ENCODE data around the gene SHKBP1.
A peak's percentile ranks its signal among the peaks of the same experiment; 100 is the strongest.

Gene SHKBP1

GRCh38 chr19:40567040-40567749 is 9.5 kb upstream of the SHKBP1 start (continued):
- TF ChIP-seq ZSCAN4 (tag by site-specific recombination; IDR thresholded peaks at IDR 0.05) (peak; percentile 25; the same call in 1 of the 2 replicates), GFI1B (tag by site-specific recombination; IDR thresholded peaks at IDR 0.05) (peak; percentile 92), ZNF792 (tag by site-specific recombination; IDR thresholded peaks at IDR 0.05) (0 out of 2 replicates have a peak, but pooled peaks have one; percentile 28), ZNF324 (tag by site-specific recombination; IDR thresholded peaks at IDR 0.05) (no peak), ZNF664 (tag by site-specific recombination; IDR thresholded peaks at IDR 0.05) (peak; percentile 99), YY2 (tag by site-specific recombination; IDR thresholded peaks at IDR 0.05) (no peak), ZNF776 (tag by site-specific recombination; IDR thresholded peaks at IDR 0.05; ENCODE audit: borderline replicate concordance) (no peak), ZNF366 (tag by site-specific recombination; conservative IDR thresholded peaks at IDR 0.05) (peak; percentile 77), MEIS1 (CRISPR knock-in tag; IDR thresholded peaks at IDR 0.05; ENCODE audit: borderline replicate concordance) (no peak), ZNF132 (tag by site-specific recombination; IDR thresholded peaks at IDR 0.05; ENCODE audit: borderline replicate concordance) (no peak), HOXC10 (CRISPR knock-in tag; IDR thresholded peaks at IDR 0.05) (no peak), ZNF623 (tag by site-specific recombination; IDR thresholded peaks at IDR 0.05) (peak; percentile 95), ZNF596 (tag by site-specific recombination; IDR thresholded peaks at IDR 0.05) (no peak), ZNF521 (tag by site-specific recombination; IDR thresholded peaks at IDR 0.05) (no peak), ZNF2 (tag by site-specific recombination; IDR thresholded peaks at IDR 0.05) (no peak), MZF1 (tag by site-specific recombination; IDR thresholded peaks at IDR 0.05; ENCODE audit: borderline replicate concordance) (peak; percentile 93; the same call in 1 of the 2 replicates), BCL11B (tag by site-specific recombination; IDR thresholded peaks at IDR 0.05; ENCODE audit: low read depth) (peak; percentile 76; the same call in 1 of the 2 replicates), ZNF24 (tag by site-specific recombination; IDR thresholded peaks at IDR 0.05) (peak; percentile 61; the same call in 1 of the 2 replicates), ZNF140 (tag by site-specific recombination; IDR thresholded peaks at IDR 0.05) (peak; percentile 99), ZSCAN23 (tag by site-specific recombination; IDR thresholded peaks at IDR 0.05) (peak; percentile 78; the same call in 1 of the 2 replicates), ZNF121 (tag by site-specific recombination; IDR thresholded peaks at IDR 0.05) (peak; percentile 90), ZEB2 (tag by site-specific recombination; IDR thresholded peaks at IDR 0.05) (0 out of 2 replicates have a peak, but pooled peaks have one; percentile 34), BCL11A (tag by site-specific recombination; IDR thresholded peaks at IDR 0.05; ENCODE audit: low read depth) (peak; percentile 49; the same call in 1 of the 2 replicates), ZNF530 (tag by site-specific recombination; IDR thresholded peaks at IDR 0.05; ENCODE audit: low read depth) (peak; percentile 95), ZBTB26 (tag by site-specific recombination; optimal IDR thresholded peaks at IDR 0.05) (no peak), ZNF645 (tag by site-specific recombination; IDR thresholded peaks at IDR 0.05) (peak; percentile 78; the same call in 1 of the 2 replicates), ZNF248 (tag by site-specific recombination; IDR thresholded peaks at IDR 0.05) (no peak), ZBTB21 (tag by site-specific recombination; IDR thresholded peaks at IDR 0.05) (peak; percentile 94), ZNF501 (tag by site-specific recombination; IDR thresholded peaks at IDR 0.05) (peak; percentile 98)
- TF ChIP-seq, protein P1, sequence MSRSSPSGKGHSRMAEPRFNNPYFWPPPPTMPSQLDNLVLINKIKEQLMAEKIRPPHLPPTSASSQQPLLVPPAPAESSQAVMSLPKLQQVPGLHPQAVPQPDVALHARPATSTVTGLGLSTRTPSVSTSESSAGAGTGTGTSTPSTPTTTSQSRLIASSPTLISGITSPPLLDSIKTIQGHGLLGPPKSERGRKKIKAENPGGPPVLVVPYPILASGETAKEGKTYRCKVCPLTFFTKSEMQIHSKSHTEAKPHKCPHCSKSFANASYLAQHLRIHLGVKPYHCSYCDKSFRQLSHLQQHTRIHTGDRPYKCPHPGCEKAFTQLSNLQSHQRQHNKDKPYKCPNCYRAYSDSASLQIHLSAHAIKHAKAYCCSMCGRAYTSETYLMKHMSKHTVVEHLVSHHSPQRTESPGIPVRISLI (tag by site-specific recombination; IDR thresholded peaks at IDR 0.05), result 0 out of 2 replicates have a peak, but pooled peaks have one; percentile 45
- TF ChIP-seq, protein P2, sequence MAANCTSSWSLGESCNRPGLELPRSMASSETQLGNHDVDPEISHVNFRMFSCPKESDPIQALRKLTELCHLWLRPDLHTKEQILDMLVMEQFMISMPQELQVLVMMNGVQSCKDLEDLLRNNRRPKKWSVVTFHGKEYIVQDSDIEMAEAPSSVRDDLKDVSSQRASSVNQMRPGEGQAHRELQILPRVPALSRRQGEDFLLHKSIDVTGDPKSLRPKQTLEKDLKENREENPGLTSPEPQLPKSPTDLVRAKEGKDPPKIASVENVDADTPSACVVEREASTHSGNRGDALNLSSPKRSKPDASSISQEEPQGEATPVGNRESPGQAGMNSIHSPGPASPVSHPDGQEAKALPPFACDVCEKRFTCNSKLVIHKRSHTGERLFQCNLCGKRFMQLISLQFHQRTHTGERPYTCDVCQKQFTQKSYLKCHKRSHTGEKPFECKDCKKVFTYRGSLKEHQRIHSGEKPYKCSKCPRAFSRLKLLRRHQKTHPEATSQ (tag by site-specific recombination; IDR thresholded peaks at IDR 0.05), result no peak
